ENCODE results near the gene BAHCC1.
"Not testable (repeated sequence)": the region's sequence is repeated elsewhere in the genome, so short reads cannot be mapped to it uniquely, and the experiment has no call there.

DNA sequence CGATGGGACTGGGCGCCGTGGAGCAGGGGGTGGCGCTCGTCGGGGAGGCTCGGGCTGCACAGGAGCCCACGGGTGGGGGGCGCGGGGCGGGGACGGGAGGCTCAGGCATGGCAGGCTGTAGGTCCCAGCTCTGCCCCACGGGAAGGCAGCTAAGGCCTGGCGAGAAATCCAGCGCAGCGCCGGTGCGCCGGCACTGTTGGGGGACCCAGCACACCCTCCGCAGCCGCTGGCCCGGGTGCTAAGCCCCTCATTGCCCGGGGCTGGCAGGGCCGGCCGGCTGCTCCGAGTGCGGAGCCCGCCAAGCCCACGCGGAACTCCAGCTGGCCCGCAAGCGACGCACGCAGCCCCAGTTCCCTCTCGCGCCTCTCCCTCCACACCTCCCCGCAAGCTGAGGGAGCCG, 43.2 kb upstream of the BAHCC1 start:
- TF ChIP-seq, protein P1, sequence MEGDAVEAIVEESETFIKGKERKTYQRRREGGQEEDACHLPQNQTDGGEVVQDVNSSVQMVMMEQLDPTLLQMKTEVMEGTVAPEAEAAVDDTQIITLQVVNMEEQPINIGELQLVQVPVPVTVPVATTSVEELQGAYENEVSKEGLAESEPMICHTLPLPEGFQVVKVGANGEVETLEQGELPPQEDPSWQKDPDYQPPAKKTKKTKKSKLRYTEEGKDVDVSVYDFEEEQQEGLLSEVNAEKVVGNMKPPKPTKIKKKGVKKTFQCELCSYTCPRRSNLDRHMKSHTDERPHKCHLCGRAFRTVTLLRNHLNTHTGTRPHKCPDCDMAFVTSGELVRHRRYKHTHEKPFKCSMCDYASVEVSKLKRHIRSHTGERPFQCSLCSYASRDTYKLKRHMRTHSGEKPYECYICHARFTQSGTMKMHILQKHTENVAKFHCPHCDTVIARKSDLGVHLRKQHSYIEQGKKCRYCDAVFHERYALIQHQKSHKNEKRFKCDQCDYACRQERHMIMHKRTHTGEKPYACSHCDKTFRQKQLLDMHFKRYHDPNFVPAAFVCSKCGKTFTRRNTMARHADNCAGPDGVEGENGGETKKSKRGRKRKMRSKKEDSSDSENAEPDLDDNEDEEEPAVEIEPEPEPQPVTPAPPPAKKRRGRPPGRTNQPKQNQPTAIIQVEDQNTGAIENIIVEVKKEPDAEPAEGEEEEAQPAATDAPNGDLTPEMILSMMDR (conservative IDR thresholded peaks at IDR 0.05): not testable (repeated sequence)
- TF ChIP-seq EZH2 (IDR thresholded peaks at IDR 0.05; ENCODE audit: low read depth): not testable (repeated sequence)
